ENCODE results near the gene PLXNA2. TPM values are rescaled to one million over a fixed set of nuclear protein-coding genes. Genes with fewer than 3 reads are reported as not detected.

The PLXNA2 gene
- total and polyA plus RNA-seq, 2 donors: 1.9 to 5.6 TPM

- Histone ChIP-seq H3K36me3 (ENCODE audit: control insufficient read depth in 2 of 2, insufficient read depth in 2 of 2, low read length in 1 of 2) (no peaks in the 10 kb centered on the region), H3K4me3 (ENCODE audit: low read length in 2 of 2) (no peak overlapping the region), H3K27ac (ENCODE audit: low read depth in 1 of 2, low read length in 1 of 2) (peak overlapping the region in 1 of 2 donors; percentile 76), H3K27me3 (ENCODE audit: control insufficient read depth in 2 of 2, insufficient read depth in 1 of 2, low read length in 1 of 2) (no peaks in the 10 kb centered on the region), H3K4me1 (ENCODE audit: control insufficient read depth in 2 of 2, insufficient read depth in 2 of 2, low read length in 2 of 2) (peaks cover 51 to 91% of the 10 kb centered on the region in 2 donors), H3K9me3 (ENCODE audit: control insufficient read depth in 2 of 2, insufficient read depth in 1 of 2, low read length in 1 of 2) (no peaks in the 10 kb centered on the region)
- no peak for DNase-seq (ENCODE audit: low read depth in 6 of 9, low spot score in 9 of 9)
- 85% methylated on average over 5 of the region's 5 CpGs for WGBS
Observed at GRCh38 chr1:208184966-208185654, 59.1 kb downstream of the PLXNA2 start.

GRCh38 chr1:208183977-208184911 lies 59.9 kb downstream of the PLXNA2 start:
- Histone ChIP-seq H3K9me3 (ENCODE audit: control insufficient read depth in 2 of 2, insufficient read depth in 1 of 2, low read length in 1 of 2) (peaks cover 0 to 2% of the 10 kb centered on the region in 2 donors), H3K27me3 (ENCODE audit: control insufficient read depth in 2 of 2, insufficient read depth in 1 of 2, low read length in 1 of 2) (no peaks in the 10 kb centered on the region), H3K27ac (ENCODE audit: low read depth in 1 of 2, low read length in 1 of 2) (no peak overlapping the region), H3K36me3 (ENCODE audit: control insufficient read depth in 2 of 2, insufficient read depth in 2 of 2, low read length in 1 of 2) (no peaks in the 10 kb centered on the region), H3K4me3 (ENCODE audit: low read length in 2 of 2) (no peak overlapping the region), H3K4me1 (ENCODE audit: control insufficient read depth in 2 of 2, insufficient read depth in 2 of 2, low read length in 2 of 2) (peaks cover 44 to 91% of the 10 kb centered on the region in 2 donors)
- no peak for DNase-seq (ENCODE audit: low read depth in 6 of 9, low spot score in 9 of 9)
- WGBS: 93% methylated on average over 8 of the region's 8 CpGs

GRCh38 chr1:208182880-208183645 lies 61.1 kb downstream of the PLXNA2 start:
- DNase-seq (ENCODE audit: low read depth in 6 of 9, low spot score in 9 of 9): no peak
- H3K4me3 ChIP-seq (ENCODE audit: low read length in 2 of 2): no peak overlapping the region
- no peaks in the 10 kb centered on the region for H3K36me3 ChIP-seq (ENCODE audit: control insufficient read depth in 2 of 2, insufficient read depth in 2 of 2, low read length in 1 of 2)
- peak overlapping the region in 1 of 2 donors; percentile 53 for H3K27ac ChIP-seq (ENCODE audit: low read depth in 1 of 2, low read length in 1 of 2)
- H3K4me1 ChIP-seq (ENCODE audit: control insufficient read depth in 2 of 2, insufficient read depth in 2 of 2, low read length in 2 of 2): peaks cover 37 to 91% of the 10 kb centered on the region in 2 donors
- H3K27me3 ChIP-seq (ENCODE audit: control insufficient read depth in 2 of 2, insufficient read depth in 1 of 2, low read length in 1 of 2): no peaks in the 10 kb centered on the region
- H3K9me3 ChIP-seq (ENCODE audit: control insufficient read depth in 2 of 2, insufficient read depth in 1 of 2, low read length in 1 of 2): peaks cover 0 to 3% of the 10 kb centered on the region in 2 donors
- WGBS: 92% methylated on average over 10 of the region's 10 CpGs

- no peaks in the 10 kb centered on the region for H3K36me3 ChIP-seq (ENCODE audit: control insufficient read depth in 2 of 2, insufficient read depth in 2 of 2, low read length in 1 of 2)
- DNase-seq (ENCODE audit: low read depth in 6 of 9, low spot score in 9 of 9): no peak
- peaks cover 0 to 3% of the 10 kb centered on the region in 2 donors for H3K9me3 ChIP-seq (ENCODE audit: control insufficient read depth in 2 of 2, insufficient read depth in 1 of 2, low read length in 1 of 2)
- peaks cover 32 to 86% of the 10 kb centered on the region in 2 donors for H3K4me1 ChIP-seq (ENCODE audit: control insufficient read depth in 2 of 2, insufficient read depth in 2 of 2, low read length in 2 of 2)
- 95% methylated on average over 4 of the region's 4 CpGs for WGBS
- H3K27ac ChIP-seq (ENCODE audit: low read depth in 1 of 2, low read length in 1 of 2): no peak overlapping the region
- H3K4me3 ChIP-seq (ENCODE audit: low read length in 2 of 2): no peak overlapping the region
- no peaks in the 10 kb centered on the region for H3K27me3 ChIP-seq (ENCODE audit: control insufficient read depth in 2 of 2, insufficient read depth in 1 of 2, low read length in 1 of 2)
Observed at GRCh38 chr1:208181364-208181763, 62.8 kb downstream of the PLXNA2 start.

GRCh38 chr1:208180421-208180820 lies 63.8 kb downstream of the PLXNA2 start:
- H3K9me3 ChIP-seq (ENCODE audit: control insufficient read depth in 2 of 2, insufficient read depth in 1 of 2, low read length in 1 of 2): peaks cover 0 to 3% of the 10 kb centered on the region in 2 donors
- no peaks in the 10 kb centered on the region for H3K27me3 ChIP-seq (ENCODE audit: control insufficient read depth in 2 of 2, insufficient read depth in 1 of 2, low read length in 1 of 2)
- H3K4me3 ChIP-seq (ENCODE audit: low read length in 2 of 2): no peak overlapping the region
- H3K36me3 ChIP-seq (ENCODE audit: control insufficient read depth in 2 of 2, insufficient read depth in 2 of 2, low read length in 1 of 2): no peaks in the 10 kb centered on the region
- 92% methylated on average over 7 of the region's 7 CpGs for WGBS
- H3K27ac ChIP-seq (ENCODE audit: low read depth in 1 of 2, low read length in 1 of 2): no peak overlapping the region
- DNase-seq (ENCODE audit: low read depth in 6 of 9, low spot score in 9 of 9): no peak
- H3K4me1 ChIP-seq (ENCODE audit: control insufficient read depth in 2 of 2, insufficient read depth in 2 of 2, low read length in 2 of 2): peaks cover 31 to 77% of the 10 kb centered on the region in 2 donors

GRCh38 chr1:208179961-208180409 lies 64.2 kb downstream of the PLXNA2 start:
- Histone ChIP-seq H3K27ac (ENCODE audit: low read depth in 1 of 2, low read length in 1 of 2) (no peak overlapping the region), H3K4me1 (ENCODE audit: control insufficient read depth in 2 of 2, insufficient read depth in 2 of 2, low read length in 2 of 2) (peaks cover 28 to 72% of the 10 kb centered on the region in 2 donors), H3K36me3 (ENCODE audit: control insufficient read depth in 2 of 2, insufficient read depth in 2 of 2, low read length in 1 of 2) (no peaks in the 10 kb centered on the region), H3K4me3 (ENCODE audit: low read length in 2 of 2) (no peak overlapping the region), H3K27me3 (ENCODE audit: control insufficient read depth in 2 of 2, insufficient read depth in 1 of 2, low read length in 1 of 2) (no peaks in the 10 kb centered on the region), H3K9me3 (ENCODE audit: control insufficient read depth in 2 of 2, insufficient read depth in 1 of 2, low read length in 1 of 2) (peaks cover 0 to 3% of the 10 kb centered on the region in 2 donors)
- peak in 2 of 9 donors; percentile 18 to 57 for DNase-seq (ENCODE audit: low read depth in 6 of 9, low spot score in 9 of 9)
- WGBS: 81% methylated on average over 7 of the region's 7 CpGs

- Histone ChIP-seq H3K27me3 (ENCODE audit: control insufficient read depth in 2 of 2, insufficient read depth in 1 of 2, low read length in 1 of 2) (no peaks in the 10 kb centered on the region), H3K4me3 (ENCODE audit: low read length in 2 of 2) (no peak overlapping the region), H3K9me3 (ENCODE audit: control insufficient read depth in 2 of 2, insufficient read depth in 1 of 2, low read length in 1 of 2) (peaks cover 0 to 3% of the 10 kb centered on the region in 2 donors), H3K27ac (ENCODE audit: low read depth in 1 of 2, low read length in 1 of 2) (no peak overlapping the region), H3K36me3 (ENCODE audit: control insufficient read depth in 2 of 2, insufficient read depth in 2 of 2, low read length in 1 of 2) (no peaks in the 10 kb centered on the region), H3K4me1 (ENCODE audit: control insufficient read depth in 2 of 2, insufficient read depth in 2 of 2, low read length in 2 of 2) (peaks cover 22 to 66% of the 10 kb centered on the region in 2 donors)
- 95% methylated on average over 6 of the region's 6 CpGs for WGBS
- DNase-seq (ENCODE audit: low read depth in 6 of 9, low spot score in 9 of 9): no peak
Observed at GRCh38 chr1:208179263-208179816, 64.8 kb downstream of the PLXNA2 start.

GRCh38 chr1:208178091-208178529 lies 66.1 kb downstream of the PLXNA2 start:
- DNase-seq (ENCODE audit: low read depth in 6 of 9, low spot score in 9 of 9): no peak
- Histone ChIP-seq H3K4me1 (ENCODE audit: control insufficient read depth in 2 of 2, insufficient read depth in 2 of 2, low read length in 2 of 2) (peaks cover 15 to 55% of the 10 kb centered on the region in 2 donors), H3K36me3 (ENCODE audit: control insufficient read depth in 2 of 2, insufficient read depth in 2 of 2, low read length in 1 of 2) (no peaks in the 10 kb centered on the region)

More at GRCh38 chr1:208178091-208178529, 66.1 kb downstream of the PLXNA2 start:
- 92% methylated on average over 2 of the region's 2 CpGs for WGBS
- Histone ChIP-seq H3K9me3 (ENCODE audit: control insufficient read depth in 2 of 2, insufficient read depth in 1 of 2, low read length in 1 of 2) (peaks cover 0 to 3% of the 10 kb centered on the region in 2 donors), H3K27me3 (ENCODE audit: control insufficient read depth in 2 of 2, insufficient read depth in 1 of 2, low read length in 1 of 2) (no peaks in the 10 kb centered on the region), H3K4me3 (ENCODE audit: low read length in 2 of 2) (no peak overlapping the region), H3K27ac (ENCODE audit: low read depth in 1 of 2, low read length in 1 of 2) (peak overlapping the region in 1 of 2 donors; percentile 38)
